Measurements from ENCODE around the gene HSD17B12. TPM values are rescaled to one million over a fixed set of nuclear protein-coding genes. Genes with fewer than 3 reads are reported as not detected.

The HSD17B12 gene
- polyA plus RNA-seq, 1 donor from 2014 or later, result 58.8 TPM

DNA sequence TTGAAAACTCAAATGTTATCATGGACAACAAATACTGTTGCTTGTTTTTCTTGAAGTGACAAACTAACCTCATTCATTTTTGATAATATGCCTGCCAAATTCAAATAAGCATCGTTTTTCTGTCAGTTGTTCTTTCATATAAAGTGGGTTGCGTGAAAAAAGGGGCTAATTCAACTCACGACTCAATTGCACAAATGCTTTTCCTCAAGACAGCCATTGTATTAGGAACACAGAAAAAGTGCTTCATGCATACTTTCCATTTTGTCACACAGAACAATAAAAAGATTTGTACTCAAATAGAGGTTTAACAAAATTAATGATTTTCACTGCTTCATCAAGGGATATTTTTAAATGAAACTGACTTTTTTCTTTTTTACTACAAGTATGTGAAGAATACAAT lies 105.5 kb downstream of the HSD17B12 start (continued):
- no peak for TF ChIP-seq EZH2 (IDR thresholded peaks at IDR 0.05; ENCODE audit: borderline replicate concordance, insufficient read depth, low read length, poor library complexity, severe bottlenecking)

DNA sequence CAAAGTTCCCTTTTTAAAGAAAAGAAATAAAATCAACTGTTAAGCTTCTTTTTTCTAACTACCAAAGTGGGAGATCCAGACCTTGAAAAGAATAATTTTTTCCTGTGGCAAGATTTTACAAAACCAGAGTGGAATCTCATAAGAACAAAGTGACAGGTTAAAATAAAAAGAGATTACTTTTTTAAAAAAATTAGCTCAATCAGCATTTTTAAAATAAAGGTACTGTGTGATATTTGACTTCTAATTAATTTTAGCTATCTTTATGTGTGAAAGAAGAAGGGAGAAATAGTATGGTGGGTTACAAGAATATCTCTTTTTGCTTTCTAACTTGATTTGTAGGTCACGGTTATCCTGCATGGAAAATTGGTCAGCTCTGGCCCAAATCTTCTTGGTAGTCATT lies 107.3 kb downstream of the HSD17B12 start:
- Histone ChIP-seq H3K4me3 (ENCODE audit: low read length) (no peak overlapping the region), H3K4me2 (ENCODE audit: low read length) (no peak overlapping the region), H3K27me3 (ENCODE audit: insufficient read depth, low read depth, low read length) (no peaks in the 10 kb centered on the region), H3K27ac (ENCODE audit: low read length) (no peak overlapping the region), H3K9me2 (ENCODE audit: insufficient read depth, low read length) (no peaks in the 10 kb centered on the region), H3K79me2 (replicated peaks; ENCODE audit: insufficient read depth, low read length) (no peaks in the 10 kb centered on the region), H3K9ac (ENCODE audit: low read length) (no peak overlapping the region), H3K36me3 (ENCODE audit: insufficient read depth, low read length) (no peaks in the 10 kb centered on the region), H3K9me3 (ENCODE audit: low read length) (no peaks in the 10 kb centered on the region), H2AFZ (ENCODE audit: low read depth, low read length) (no peak overlapping the region), H4K20me1 (ENCODE audit: insufficient read depth) (no peaks in the 10 kb centered on the region), H3F3A (ENCODE audit: insufficient read depth, low read length, poor library complexity, severe bottlenecking) (no peaks in the 10 kb centered on the region)
- TF ChIP-seq, protein P1, sequence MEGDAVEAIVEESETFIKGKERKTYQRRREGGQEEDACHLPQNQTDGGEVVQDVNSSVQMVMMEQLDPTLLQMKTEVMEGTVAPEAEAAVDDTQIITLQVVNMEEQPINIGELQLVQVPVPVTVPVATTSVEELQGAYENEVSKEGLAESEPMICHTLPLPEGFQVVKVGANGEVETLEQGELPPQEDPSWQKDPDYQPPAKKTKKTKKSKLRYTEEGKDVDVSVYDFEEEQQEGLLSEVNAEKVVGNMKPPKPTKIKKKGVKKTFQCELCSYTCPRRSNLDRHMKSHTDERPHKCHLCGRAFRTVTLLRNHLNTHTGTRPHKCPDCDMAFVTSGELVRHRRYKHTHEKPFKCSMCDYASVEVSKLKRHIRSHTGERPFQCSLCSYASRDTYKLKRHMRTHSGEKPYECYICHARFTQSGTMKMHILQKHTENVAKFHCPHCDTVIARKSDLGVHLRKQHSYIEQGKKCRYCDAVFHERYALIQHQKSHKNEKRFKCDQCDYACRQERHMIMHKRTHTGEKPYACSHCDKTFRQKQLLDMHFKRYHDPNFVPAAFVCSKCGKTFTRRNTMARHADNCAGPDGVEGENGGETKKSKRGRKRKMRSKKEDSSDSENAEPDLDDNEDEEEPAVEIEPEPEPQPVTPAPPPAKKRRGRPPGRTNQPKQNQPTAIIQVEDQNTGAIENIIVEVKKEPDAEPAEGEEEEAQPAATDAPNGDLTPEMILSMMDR (IDR thresholded peaks at IDR 0.05; ENCODE audit: poor library complexity, severe bottlenecking), result no peak
- no peak for TF ChIP-seq TAF1 (IDR thresholded peaks at IDR 0.05; ENCODE audit: low read depth)
- TF ChIP-seq POLR2AphosphoS5 (IDR thresholded peaks at IDR 0.05), result no peak
- TF ChIP-seq EZH2 (IDR thresholded peaks at IDR 0.05; ENCODE audit: borderline replicate concordance, insufficient read depth, low read length, poor library complexity, severe bottlenecking), result no peak
- TF ChIP-seq, protein P2, sequence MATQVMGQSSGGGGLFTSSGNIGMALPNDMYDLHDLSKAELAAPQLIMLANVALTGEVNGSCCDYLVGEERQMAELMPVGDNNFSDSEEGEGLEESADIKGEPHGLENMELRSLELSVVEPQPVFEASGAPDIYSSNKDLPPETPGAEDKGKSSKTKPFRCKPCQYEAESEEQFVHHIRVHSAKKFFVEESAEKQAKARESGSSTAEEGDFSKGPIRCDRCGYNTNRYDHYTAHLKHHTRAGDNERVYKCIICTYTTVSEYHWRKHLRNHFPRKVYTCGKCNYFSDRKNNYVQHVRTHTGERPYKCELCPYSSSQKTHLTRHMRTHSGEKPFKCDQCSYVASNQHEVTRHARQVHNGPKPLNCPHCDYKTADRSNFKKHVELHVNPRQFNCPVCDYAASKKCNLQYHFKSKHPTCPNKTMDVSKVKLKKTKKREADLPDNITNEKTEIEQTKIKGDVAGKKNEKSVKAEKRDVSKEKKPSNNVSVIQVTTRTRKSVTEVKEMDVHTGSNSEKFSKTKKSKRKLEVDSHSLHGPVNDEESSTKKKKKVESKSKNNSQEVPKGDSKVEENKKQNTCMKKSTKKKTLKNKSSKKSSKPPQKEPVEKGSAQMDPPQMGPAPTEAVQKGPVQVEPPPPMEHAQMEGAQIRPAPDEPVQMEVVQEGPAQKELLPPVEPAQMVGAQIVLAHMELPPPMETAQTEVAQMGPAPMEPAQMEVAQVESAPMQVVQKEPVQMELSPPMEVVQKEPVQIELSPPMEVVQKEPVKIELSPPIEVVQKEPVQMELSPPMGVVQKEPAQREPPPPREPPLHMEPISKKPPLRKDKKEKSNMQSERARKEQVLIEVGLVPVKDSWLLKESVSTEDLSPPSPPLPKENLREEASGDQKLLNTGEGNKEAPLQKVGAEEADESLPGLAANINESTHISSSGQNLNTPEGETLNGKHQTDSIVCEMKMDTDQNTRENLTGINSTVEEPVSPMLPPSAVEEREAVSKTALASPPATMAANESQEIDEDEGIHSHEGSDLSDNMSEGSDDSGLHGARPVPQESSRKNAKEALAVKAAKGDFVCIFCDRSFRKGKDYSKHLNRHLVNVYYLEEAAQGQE (IDR thresholded peaks at IDR 0.05; ENCODE audit: borderline replicate concordance), result no peak
- no peak for TF ChIP-seq SMC3 (conservative IDR thresholded peaks at IDR 0.05; ENCODE audit: poor library complexity)
- no peak for TF ChIP-seq RAD21 (conservative IDR thresholded peaks at IDR 0.05)
- no peak for TF ChIP-seq EP300 (conservative IDR thresholded peaks at IDR 0.05; ENCODE audit: poor library complexity, severe bottlenecking)
- no peak for TF ChIP-seq MXI1 (conservative IDR thresholded peaks at IDR 0.05; ENCODE audit: poor library complexity, severe bottlenecking)

DNA sequence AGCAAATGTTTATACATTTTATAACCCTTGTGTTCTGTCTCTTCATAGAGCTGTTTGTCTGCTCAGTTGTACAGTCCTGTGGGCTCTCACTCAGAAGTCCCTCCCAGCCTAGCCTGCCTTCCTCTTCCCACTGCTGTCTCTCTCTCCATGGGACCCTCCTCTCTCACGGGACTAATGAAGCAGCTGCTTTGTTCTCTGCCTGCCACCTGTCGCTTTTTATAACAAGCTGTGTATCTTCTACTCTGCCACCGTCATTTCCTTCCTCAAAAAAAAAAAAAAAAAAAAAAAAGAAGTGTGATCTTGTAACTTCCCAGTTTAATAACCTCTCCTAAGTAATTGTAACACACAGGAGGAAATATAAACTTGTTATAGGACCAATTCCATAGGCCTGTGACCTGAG lies 107.9 kb downstream of the HSD17B12 start:
- H3K4me3 ChIP-seq (ENCODE audit: low read length), result no peak overlapping the region
- no peaks in the 10 kb centered on the region for H3K36me3 ChIP-seq (ENCODE audit: insufficient read depth, low read length)
- no peak overlapping the region for H2AFZ ChIP-seq (ENCODE audit: low read depth, low read length)
- no peak overlapping the region for H3K9ac ChIP-seq (ENCODE audit: low read length)
- no peaks in the 10 kb centered on the region for H3K9me2 ChIP-seq (ENCODE audit: insufficient read depth, low read length)
- H3F3A ChIP-seq (ENCODE audit: insufficient read depth, low read length, poor library complexity, severe bottlenecking), result no peaks in the 10 kb centered on the region
- TF ChIP-seq, protein P1 (IDR thresholded peaks at IDR 0.05; ENCODE audit: poor library complexity, severe bottlenecking), result no peak
- H4K20me1 ChIP-seq (ENCODE audit: insufficient read depth), result no peaks in the 10 kb centered on the region
- no peak overlapping the region for H3K27ac ChIP-seq (ENCODE audit: low read length)
- no peaks in the 10 kb centered on the region for H3K79me2 ChIP-seq (replicated peaks; ENCODE audit: insufficient read depth, low read length)
- no peak overlapping the region for H3K4me2 ChIP-seq (ENCODE audit: low read length)
- H3K27me3 ChIP-seq (ENCODE audit: insufficient read depth, low read depth, low read length), result no peaks in the 10 kb centered on the region
- no peaks in the 10 kb centered on the region for H3K9me3 ChIP-seq (ENCODE audit: low read length)

All from neural cell (in vitro differentiated cells).